GM12878 (cell line): ENCODE results near the gene DYNC2H1. TPM values are rescaled to one million over a fixed set of nuclear protein-coding genes. Genes with fewer than 3 reads are reported as not detected.

ENCODE experiments used
- ATAC-seq: fragments of 200-7000 bp; cut with Tn5 transposase; 3 replicates; pipeline ENCODE4 v1.9.1; 2020; ENCODE audit warnings: mild to moderate bottlenecking, moderate library complexity
- BruUV-seq: library from RNA; stranded (reverse); fragments of 400-500 nt; replicated peaks from 2 replicates; lab custom pipeline; 2021; lab: Mats Ljungman, UMichigan
- CTCF ChIA-PET: fragments of 300-600 bp; sonication (Branson Sonifier 250); formaldehyde crosslinking; extraction: SDS; loops from one replicate; lab custom pipeline; 2021; ENCODE audit warnings: inconsistent platforms; lab: Yijun Ruan, JAX
- POLR2A ChIA-PET: fragments of 350-600 bp; formaldehyde crosslinking; extraction: SDS; loops from one replicate; lab custom pipeline; 2021; ENCODE audit warnings: inconsistent platforms; lab: Charles Lee
- RAD21 ChIA-PET: fragments of 300-600 bp; sonication (Branson Sonifier 250); formaldehyde crosslinking; loops from one replicate; lab custom pipeline; 2023; ENCODE audit warnings: antibody characterized with exemption; ENCODE audit not compliant: unreplicated experiment; lab: Charles Lee
- SMC1A ChIA-PET: fragments of 300-600 bp; sonication (Branson Sonifier 250); formaldehyde crosslinking; loops from one replicate; lab custom pipeline; 2023; ENCODE audit not compliant: unreplicated experiment, uncharacterized antibody; lab: Charles Lee
- DNase-seq: peaks from one replicate; pipeline ENCODE4 v3.0.0-alpha.2; 2011; ENCODE audit warnings: low read depth, low spot score
- FAIRE-seq: peaks from 3 replicates; lab custom pipeline; 2011; peaks lifted over from hg19 to GRCh38; lab: Jason Lieb, UNC
- H2AFZ ChIP-seq: 2 replicates; pipeline ENCODE4 v1.6.0; 2011; ENCODE audit warnings: low read depth, low read length, control low read depth; ENCODE audit not compliant: control insufficient read depth
- H3K27ac ChIP-seq: 2 replicates; pipeline ENCODE4 v1.5.1; 2011; ENCODE audit warnings: control low read depth; ENCODE audit not compliant: control insufficient read depth, insufficient read depth
- H3K27me3 ChIP-seq, 2 experiments: replicated peaks in 1 of 2; 2 replicates each; pipeline versions ENCODE4 v1.6.0 to v1.6.1; 2011; ENCODE audit warnings: low read length in 1 of 2; ENCODE audit not compliant: control insufficient read depth in 2 of 2, insufficient read depth in 2 of 2
- H3K36me3 ChIP-seq, 2 experiments: 2 replicates each; pipeline ENCODE4 v1.5.1; 2011; ENCODE audit warnings: low read length in 1 of 2; ENCODE audit not compliant: control insufficient read depth in 2 of 2, insufficient read depth in 2 of 2
- H3K4me1 ChIP-seq: 2 replicates; pipeline ENCODE4 v1.6.1; 2011; ENCODE audit warnings: mild to moderate bottlenecking, low read length, moderate library complexity, mixed read lengths; ENCODE audit not compliant: control insufficient read depth, insufficient read depth
- H3K4me2 ChIP-seq: 2 replicates; pipeline ENCODE4 v1.6.0; 2011; ENCODE audit warnings: control low read depth; ENCODE audit not compliant: control insufficient read depth, insufficient read depth
- H3K4me3 ChIP-seq: fragments of 200-600 bp; sonication (generic); 2 replicates; pipeline ENCODE4 v1.5.1; 2016
- H3K79me2 ChIP-seq: 2 replicates; pipeline ENCODE4 v1.6.0; 2011; ENCODE audit warnings: low read length; ENCODE audit not compliant: control insufficient read depth, insufficient read depth
- H3K9ac ChIP-seq: 2 replicates; pipeline ENCODE4 v1.8.0; 2011; ENCODE audit warnings: low read length, control low read depth, mixed read lengths; ENCODE audit not compliant: control insufficient read depth, insufficient read depth
- H3K9me3 ChIP-seq: replicated peaks from 3 replicates; pipeline ENCODE4 v1.5.1; 2011; ENCODE audit warnings: mild to moderate bottlenecking, low read length; ENCODE audit not compliant: control insufficient read depth, insufficient read depth
- H4K20me1 ChIP-seq: 2 replicates; pipeline ENCODE4 v1.6.0; 2011; ENCODE audit not compliant: control insufficient read depth, insufficient read depth
- BACH1 ChIP-seq: fragments of 450-650 bp; IDR thresholded peaks from 2 replicates; pipeline ENCODE4 v1.6.1; 2017; ENCODE audit warnings: mild to moderate bottlenecking, borderline replicate concordance
- BCLAF1 ChIP-seq: fragments of 450-650 bp; IDR thresholded peaks from 2 replicates; pipeline ENCODE4 v1.6.1; 2017; ENCODE audit warnings: antibody characterized with exemption, mild to moderate bottlenecking, moderate library complexity
- MXI1 ChIP-seq: fragments of 150-350 bp; IDR thresholded peaks from 2 replicates; pipeline ENCODE4 v1.6.1; 2011; ENCODE audit warnings: low read depth, mild to moderate bottlenecking, inconsistent platforms, low read length, improper control_type of control experiment
- NKRF ChIP-seq: fragments of 450-650 bp; conservative IDR thresholded peaks from 2 replicates; pipeline ENCODE4 v1.6.1; 2017; ENCODE audit warnings: mild to moderate bottlenecking, moderate library complexity
- PAX5 ChIP-seq: IDR thresholded peaks from 2 replicates; pipeline ENCODE4 v1.6.1; 2011; ENCODE audit warnings: low read depth, low read length, borderline replicate concordance
- RAD51 ChIP-seq: fragments of 450-650 bp; IDR thresholded peaks from 2 replicates; pipeline ENCODE4 v1.6.1; 2016; ENCODE audit warnings: moderate library complexity, mild to moderate bottlenecking, inconsistent platforms
- RB1 ChIP-seq: fragments of 450-650 bp; formaldehyde crosslinking; IDR thresholded peaks from 2 replicates; pipeline ENCODE4 v1.6.1; 2017; ENCODE audit warnings: mild to moderate bottlenecking, borderline replicate concordance
- REST ChIP-seq: IDR thresholded peaks from 2 replicates; pipeline ENCODE4 v1.6.1; 2012; ENCODE audit warnings: mild to moderate bottlenecking, low read depth, low read length
- SREBF2 ChIP-seq: IDR thresholded peaks from 2 replicates; pipeline ENCODE4 v1.6.1; 2012; ENCODE audit warnings: mild to moderate bottlenecking, low read length
- SRF ChIP-seq, 2 experiments: IDR thresholded peaks; 2 replicates each; pipeline ENCODE4 v1.6.1; 2011; ENCODE audit warnings: low read depth in 2 of 2, low read length in 2 of 2, mild to moderate bottlenecking in 1 of 2, moderate library complexity in 1 of 2
- ZBTB40 ChIP-seq: fragments of 450-650 bp; IDR thresholded peaks from 2 replicates; pipeline ENCODE4 v1.6.1; 2016; ENCODE audit warnings: mild to moderate bottlenecking, moderate library complexity, borderline replicate concordance
- ZZZ3 ChIP-seq: IDR thresholded peaks from 2 replicates; pipeline ENCODE4 v1.6.1; 2011; ENCODE audit warnings: low read depth; ENCODE audit not compliant: control insufficient read depth, insufficient read length
- WGBS: methylation state at CpG from one replicate; pipeline ENCODE4 v1.1.6; 2016; ENCODE audit warnings: low lambda C conversion rate; ENCODE audit not compliant: insufficient replicate concordance, insufficient coverage; ENCODE audit errors: missing lambda C conversion rate; 5-methylcytosine and 5-hydroxymethylcytosine counted together
- in situ Hi-C: fragments of 300-500 bp; cut with MboI; formaldehyde crosslinking; loops from 9 replicates; pipeline ENCODE4 v1.14.3; 2018; ENCODE audit warnings: mixed read lengths
- intact Hi-C: fragments of 100-400 bp; cut with micrococcal nuclease; formaldehyde crosslinking; loops from one replicate; pipeline ENCODE4 v1.14.2; 2022; ENCODE audit not compliant: unreplicated experiment
- polyA plus RNA-seq, 11 experiments: library from polyadenylated mRNA; depleted of rRNA in 4 of 11; unstranded in 6 of 11; stranded (reverse) in 5 of 11; fragments of >200 nt; fragmentation: Nextera tagmentation in 4 of 11; fragmentation: Illumina TruSeq in 1 of 11; extraction: Ambion mirVana in 4 of 11; extraction: Trizol in 1 of 11; gene quantifications; 1 replicate in 1 of 11; 2 replicates in 10 of 11; pipeline versions ENCODE4 v1.2.1 to v1.2.3, GENCODE V29; 2011 to 2016; ENCODE audit warnings: inconsistent platforms in 2 of 11, missing spikeins in 2 of 11, low read depth in 1 of 11
- total RNA-seq, 4 experiments: library from RNA; depleted of rRNA in 3 of 4; stranded (reverse); fragments of >200 nt in 3 of 4; fragmentation: Illumina TruSeq in 1 of 4; extraction: Trizol in 1 of 4; gene quantifications; 2 replicates each; pipeline versions ENCODE4 v1.2.1 to v1.2.3, GENCODE V29; 2013 to 2021

Gene DYNC2H1
- total and polyA plus RNA-seq, 10 of the 15 experiments (the other 5 are each of a cell fraction or from before 2014, with no cell fraction given) = 0.12 to 3.9 (median 0.23) TPM; not detected in 2

GRCh38 chr11:103322821-103323220 is 213.6 kb downstream of the DYNC2H1 start:
- H3K4me2 ChIP-seq = no peak overlapping the region
- CTCF ChIA-PET = interaction anchor here (0.9 kb wide), 1 partner anchor 278 kb away, joined by 3 read pairs; no protein-coding TSS in a partner anchor
- no peak for TF ChIP-seq REST
- no peak for TF ChIP-seq BACH1
- TF ChIP-seq SRF (IDR thresholded peaks at IDR 0.05; ENCODE audit: low read depth in 2 of 2, low read length in 2 of 2) = no peak
- no peak for TF ChIP-seq ZBTB40
- TF ChIP-seq MXI1 = no peak
- no peak for TF ChIP-seq NKRF
- no peak for TF ChIP-seq PAX5
- no peak for TF ChIP-seq SREBF2
- no peak for TF ChIP-seq RAD51
- no peak for TF ChIP-seq BCLAF1
- TF ChIP-seq ZZZ3 = no peak
- TF ChIP-seq RB1 = no peak

More at GRCh38 chr11:103322821-103323220, 213.6 kb downstream of the DYNC2H1 start:
- ATAC-seq (no peak), FAIRE-seq (no peak), DNase-seq (no peak)
- POLR2A ChIA-PET = no interaction called here
- Histone ChIP-seq H3K27me3 (no peaks in the 10 kb centered on the region), H3K79me2 (no peaks in the 10 kb centered on the region), H3K9me3 (no peaks in the 10 kb centered on the region), H3K36me3 (no peaks in the 10 kb centered on the region), H3K27ac (no peak overlapping the region), H2AFZ (no peak overlapping the region), H3K4me1 (no peaks in the 10 kb centered on the region), H3K4me3 (no peak overlapping the region), H4K20me1 (no peaks in the 10 kb centered on the region), H3K9ac (no peak overlapping the region)
- no TSS peak for BruUV-seq
- intact Hi-C loops = no loop called here
- in situ Hi-C loops = no loop called here
- RAD21 ChIA-PET = no interaction called here
- SMC1A ChIA-PET = interaction anchor here (0.7 kb wide), 1 partner anchor 111 kb away, joined by 3 read pairs; no protein-coding TSS in a partner anchor
- WGBS = 0% methylated on average over 6 of the region's 6 CpGs
